ENCODE data around the gene CFAP92.
"Not testable (repeated sequence)": the region's sequence is repeated elsewhere in the genome, so short reads cannot be mapped to it uniquely, and the experiment has no call there.

Gene CFAP92

GRCh38 chr3:128895843-128896697 is 97.8 kb downstream of the CFAP92 start:
- no peak for DNase-seq

GRCh38 chr3:128889139-128889894 is 104.6 kb downstream of the CFAP92 start:
- no peak for DNase-seq

- no peak for DNase-seq
Measured at GRCh38 chr3:128884992-128885391, 108.9 kb downstream of the CFAP92 start.

GRCh38 chr3:128882719-128883118 is 111.2 kb downstream of the CFAP92 start:
- no peak for DNase-seq

GRCh38 chr3:128881576-128881975 is 112.3 kb downstream of the CFAP92 start:
- no peak for DNase-seq

- DNase-seq: not testable (repeated sequence)
Measured at GRCh38 chr3:128880455-128880854, 113.4 kb downstream of the CFAP92 start.

GRCh38 chr3:128879991-128880390 is 113.9 kb downstream of the CFAP92 start:
- peak; percentile 4 for DNase-seq

- DNase-seq: peak; percentile 96
Measured at GRCh38 chr3:128879125-128879969, 114.5 kb downstream of the CFAP92 start, which contains the start of gene ACAD9. ACAD9 (plus strand) TSS chr3:128879620; CDS start chr3:128879692, 72 bp downstream.

- DNase-seq: peak; percentile 28
Measured at GRCh38 chr3:128878556-128879124, 115.2 kb downstream of the CFAP92 start.

- no peak for DNase-seq
Measured at GRCh38 chr3:128878011-128878457, 115.8 kb downstream of the CFAP92 start.

GRCh38 chr3:128875556-128876120 is 118.2 kb downstream of the CFAP92 start:
- DNase-seq: peak; percentile 76

GRCh38 chr3:128874481-128875180 is 119.2 kb downstream of the CFAP92 start:
- DNase-seq: no peak

GRCh38 chr3:128873244-128874022 is 120.4 kb downstream of the CFAP92 start:
- no peak for DNase-seq

- no peak for DNase-seq
Measured at GRCh38 chr3:128872744-128873143, 121.1 kb downstream of the CFAP92 start.

- DNase-seq: no peak
Measured at GRCh38 chr3:128872282-128872681, 121.6 kb downstream of the CFAP92 start.

GRCh38 chr3:128870347-128870746 is 123.5 kb downstream of the CFAP92 start:
- no peak for DNase-seq

GRCh38 chr3:128867200-128868125 is 126.4 kb downstream of the CFAP92 start:
- no peak for DNase-seq

- not testable (repeated sequence) for DNase-seq
Measured at GRCh38 chr3:128864849-128865804, 128.7 kb downstream of the CFAP92 start.

All from CD4-positive, alpha-beta T cell treated with Interleukin-17A for 4 hours (primary cell).